ENCODE measurements around the gene SDK1.
"Not testable (repeated sequence)": the region's sequence is repeated elsewhere in the genome, so short reads cannot be mapped to it uniquely, and the experiment has no call there.

SDK1 gene

DNA sequence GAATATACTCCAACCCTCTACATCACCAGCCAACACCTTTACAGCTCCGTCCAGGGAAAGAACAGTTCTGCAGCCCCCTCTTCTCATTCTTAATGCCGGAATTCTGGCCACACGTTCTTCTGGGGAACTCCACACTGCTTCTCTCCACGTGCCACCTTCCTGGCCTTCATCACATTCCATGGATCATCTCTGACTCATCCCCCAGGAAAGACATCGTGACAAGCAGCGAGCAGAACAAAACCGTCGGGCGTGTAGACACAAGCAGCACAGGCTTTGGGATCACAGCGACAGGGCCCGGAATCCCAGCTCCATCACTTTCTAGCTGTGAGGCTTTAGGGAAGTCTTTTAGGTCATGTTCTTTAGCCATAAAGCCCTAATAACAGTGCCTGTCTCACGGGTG is 790.7 kb downstream of the SDK1 start:
- no peaks in the 10 kb centered on the region for H3K27me3 ChIP-seq (replicated peaks; ENCODE audit: control insufficient read depth, insufficient read depth, low read length, poor library complexity, severe bottlenecking)
- H3K36me3 ChIP-seq (ENCODE audit: control insufficient read depth, insufficient read depth, low read length), result no peaks in the 10 kb centered on the region
- no peak overlapping the region for H3K4me3 ChIP-seq (ENCODE audit: insufficient read depth, low read depth, low read length, poor library complexity, severe bottlenecking)
- no peaks in the 10 kb centered on the region for H3K4me1 ChIP-seq (ENCODE audit: control insufficient read depth, insufficient read depth, low read length, poor library complexity, severe bottlenecking)
- no peak overlapping the region for H3K27ac ChIP-seq (ENCODE audit: insufficient read depth, low read length, poor library complexity, severe bottlenecking)
- H3K9me3 ChIP-seq (ENCODE audit: control insufficient read depth, low read length), result no peaks in the 10 kb centered on the region
- no peak for DNase-seq

DNA sequence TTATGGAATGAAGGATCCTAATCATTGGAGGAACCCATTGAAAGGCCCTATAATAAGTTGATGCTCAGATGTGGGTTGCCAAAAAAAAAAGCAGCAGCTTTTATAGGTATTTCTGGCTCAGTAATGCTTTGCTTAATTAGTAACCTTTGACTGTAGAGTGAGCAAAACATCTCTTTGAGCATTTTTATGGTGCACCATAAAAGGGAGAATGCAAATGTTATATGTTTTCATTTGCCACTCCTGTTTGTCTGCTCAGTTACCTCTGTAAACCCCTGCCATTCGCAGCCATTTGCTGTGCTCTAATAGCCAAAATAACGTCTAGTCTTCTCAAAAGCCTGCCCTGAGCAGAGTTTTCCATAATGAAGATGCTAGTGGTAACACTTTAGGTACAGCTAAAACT is 792.0 kb downstream of the SDK1 start:
- no peak for DNase-seq
- H3K36me3 ChIP-seq (ENCODE audit: control insufficient read depth, insufficient read depth, low read length), result no peaks in the 10 kb centered on the region
- H3K4me3 ChIP-seq (ENCODE audit: insufficient read depth, low read depth, low read length, poor library complexity, severe bottlenecking), result no peak overlapping the region
- H3K4me1 ChIP-seq (ENCODE audit: control insufficient read depth, insufficient read depth, low read length, poor library complexity, severe bottlenecking), result no peaks in the 10 kb centered on the region
- no peak overlapping the region for H3K27ac ChIP-seq (ENCODE audit: insufficient read depth, low read length, poor library complexity, severe bottlenecking)
- no peaks in the 10 kb centered on the region for H3K27me3 ChIP-seq (replicated peaks; ENCODE audit: control insufficient read depth, insufficient read depth, low read length, poor library complexity, severe bottlenecking)
- H3K9me3 ChIP-seq (ENCODE audit: control insufficient read depth, low read length), result no peaks in the 10 kb centered on the region

GRCh38 chr7:4093483-4093882 is 792.4 kb downstream of the SDK1 start:
- no peaks in the 10 kb centered on the region for H3K36me3 ChIP-seq (ENCODE audit: control insufficient read depth, insufficient read depth, low read length)
- no peak for DNase-seq
- H3K4me3 ChIP-seq (ENCODE audit: insufficient read depth, low read depth, low read length, poor library complexity, severe bottlenecking), result no peak overlapping the region
- H3K4me1 ChIP-seq (ENCODE audit: control insufficient read depth, insufficient read depth, low read length, poor library complexity, severe bottlenecking), result no peaks in the 10 kb centered on the region
- no peaks in the 10 kb centered on the region for H3K27me3 ChIP-seq (replicated peaks; ENCODE audit: control insufficient read depth, insufficient read depth, low read length, poor library complexity, severe bottlenecking)
- H3K9me3 ChIP-seq (ENCODE audit: control insufficient read depth, low read length), result no peaks in the 10 kb centered on the region
- H3K27ac ChIP-seq (ENCODE audit: insufficient read depth, low read length, poor library complexity, severe bottlenecking), result no peak overlapping the region

DNA sequence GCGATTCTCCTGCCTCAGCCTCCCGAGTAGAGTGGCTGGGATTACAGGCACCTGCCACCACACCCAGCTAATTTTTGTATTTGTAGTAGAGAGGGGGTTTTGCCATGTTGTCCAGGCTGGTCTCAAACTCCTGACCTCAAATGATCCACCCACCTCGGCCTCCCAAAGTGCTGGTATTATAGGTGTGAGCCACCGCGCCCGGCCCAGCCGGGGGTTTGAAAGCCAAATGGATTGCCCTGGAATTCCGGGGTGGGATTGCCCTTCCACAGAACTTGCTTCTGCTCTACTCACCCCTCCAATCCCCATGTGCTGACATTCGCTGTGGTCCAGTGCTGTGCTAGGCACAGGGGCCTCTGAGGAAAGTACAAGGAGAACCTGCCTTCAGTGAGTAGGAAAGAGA is 793.1 kb downstream of the SDK1 start:
- H3K27ac ChIP-seq (ENCODE audit: insufficient read depth, low read length, poor library complexity, severe bottlenecking); H3K9me3 ChIP-seq (ENCODE audit: control insufficient read depth, low read length); DNase-seq; H3K4me1 ChIP-seq (ENCODE audit: control insufficient read depth, insufficient read depth, low read length, poor library complexity, severe bottlenecking); H3K4me3 ChIP-seq (ENCODE audit: insufficient read depth, low read depth, low read length, poor library complexity, severe bottlenecking); H3K27me3 ChIP-seq (replicated peaks; ENCODE audit: control insufficient read depth, insufficient read depth, low read length, poor library complexity, severe bottlenecking); H3K36me3 ChIP-seq (ENCODE audit: control insufficient read depth, insufficient read depth, low read length): not testable (repeated sequence)

GRCh38 chr7:4097001-4097609 is 796.1 kb downstream of the SDK1 start:
- H3K36me3 ChIP-seq (ENCODE audit: control insufficient read depth, insufficient read depth, low read length), result no peaks in the 10 kb centered on the region
- DNase-seq, result no peak
- no peak overlapping the region for H3K27ac ChIP-seq (ENCODE audit: insufficient read depth, low read length, poor library complexity, severe bottlenecking)
- H3K4me1 ChIP-seq (ENCODE audit: control insufficient read depth, insufficient read depth, low read length, poor library complexity, severe bottlenecking), result no peaks in the 10 kb centered on the region
- H3K9me3 ChIP-seq (ENCODE audit: control insufficient read depth, low read length), result no peaks in the 10 kb centered on the region
- no peak overlapping the region for H3K4me3 ChIP-seq (ENCODE audit: insufficient read depth, low read depth, low read length, poor library complexity, severe bottlenecking)
- no peaks in the 10 kb centered on the region for H3K27me3 ChIP-seq (replicated peaks; ENCODE audit: control insufficient read depth, insufficient read depth, low read length, poor library complexity, severe bottlenecking)

DNA sequence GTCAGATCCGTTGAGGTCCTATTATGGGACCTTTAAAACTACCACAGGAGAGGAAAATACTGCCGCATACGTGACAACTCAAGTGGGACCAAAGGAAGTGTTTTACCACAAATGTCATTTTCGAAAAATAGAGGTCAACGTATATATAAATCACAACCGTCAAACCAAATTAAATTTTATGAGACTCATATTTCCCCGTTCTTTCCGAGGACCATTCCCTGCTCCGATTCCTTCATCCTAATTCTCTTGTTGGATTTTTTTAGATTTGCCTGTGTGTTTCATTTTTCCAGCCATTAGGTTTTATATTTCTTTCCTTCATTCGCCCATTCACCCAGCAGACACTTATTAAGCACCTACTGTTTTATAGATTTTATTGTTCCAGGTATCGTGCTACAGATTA is 797.1 kb downstream of the SDK1 start:
- Histone ChIP-seq H3K9me3 (ENCODE audit: control insufficient read depth, low read length) (no peaks in the 10 kb centered on the region), H3K27ac (ENCODE audit: insufficient read depth, low read length, poor library complexity, severe bottlenecking) (no peak overlapping the region), H3K4me1 (ENCODE audit: control insufficient read depth, insufficient read depth, low read length, poor library complexity, severe bottlenecking) (no peaks in the 10 kb centered on the region), H3K27me3 (replicated peaks; ENCODE audit: control insufficient read depth, insufficient read depth, low read length, poor library complexity, severe bottlenecking) (no peaks in the 10 kb centered on the region), H3K36me3 (ENCODE audit: control insufficient read depth, insufficient read depth, low read length) (no peaks in the 10 kb centered on the region), H3K4me3 (ENCODE audit: insufficient read depth, low read depth, low read length, poor library complexity, severe bottlenecking) (no peak overlapping the region)
- no peak for DNase-seq

- Histone ChIP-seq H3K36me3 (ENCODE audit: control insufficient read depth, insufficient read depth, low read length) (no peaks in the 10 kb centered on the region), H3K9me3 (ENCODE audit: control insufficient read depth, low read length) (no peaks in the 10 kb centered on the region), H3K4me1 (ENCODE audit: control insufficient read depth, insufficient read depth, low read length, poor library complexity, severe bottlenecking) (no peaks in the 10 kb centered on the region), H3K4me3 (ENCODE audit: insufficient read depth, low read depth, low read length, poor library complexity, severe bottlenecking) (no peak overlapping the region), H3K27ac (ENCODE audit: insufficient read depth, low read length, poor library complexity, severe bottlenecking) (no peak overlapping the region), H3K27me3 (replicated peaks; ENCODE audit: control insufficient read depth, insufficient read depth, low read length, poor library complexity, severe bottlenecking) (no peaks in the 10 kb centered on the region)
- DNase-seq, result no peak
Observed at GRCh38 chr7:4099651-4100050, 798.6 kb downstream of the SDK1 start.

DNA sequence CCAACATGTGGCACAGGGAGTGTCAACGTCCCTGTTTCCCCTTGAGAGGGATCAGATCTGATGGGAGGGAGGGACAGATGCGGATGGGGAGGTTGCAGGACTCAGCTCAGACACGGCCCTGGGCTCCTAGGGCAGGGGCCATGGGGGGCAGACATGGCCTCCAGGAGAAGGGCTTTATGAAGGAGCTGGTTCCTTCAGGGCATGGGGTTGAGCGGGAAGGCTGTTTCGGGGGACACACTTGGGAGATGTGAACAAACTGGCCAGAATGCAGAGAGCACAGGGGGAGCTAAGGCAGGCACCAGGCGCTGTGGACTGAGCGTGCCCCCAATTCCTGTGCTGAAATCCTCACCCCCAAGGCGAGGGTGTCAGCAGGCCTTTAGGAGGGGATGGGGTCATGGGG is 799.1 kb downstream of the SDK1 start:
- no peak overlapping the region for H3K27ac ChIP-seq (ENCODE audit: insufficient read depth, low read length, poor library complexity, severe bottlenecking)
- no peaks in the 10 kb centered on the region for H3K4me1 ChIP-seq (ENCODE audit: control insufficient read depth, insufficient read depth, low read length, poor library complexity, severe bottlenecking)
- no peaks in the 10 kb centered on the region for H3K36me3 ChIP-seq (ENCODE audit: control insufficient read depth, insufficient read depth, low read length)
- no peaks in the 10 kb centered on the region for H3K9me3 ChIP-seq (ENCODE audit: control insufficient read depth, low read length)
- no peak overlapping the region for H3K4me3 ChIP-seq (ENCODE audit: insufficient read depth, low read depth, low read length, poor library complexity, severe bottlenecking)
- DNase-seq, result no peak
- no peaks in the 10 kb centered on the region for H3K27me3 ChIP-seq (replicated peaks; ENCODE audit: control insufficient read depth, insufficient read depth, low read length, poor library complexity, severe bottlenecking)

GRCh38 chr7:4100691-4101090 is 799.6 kb downstream of the SDK1 start:
- no peaks in the 10 kb centered on the region for H3K27me3 ChIP-seq (replicated peaks; ENCODE audit: control insufficient read depth, insufficient read depth, low read length, poor library complexity, severe bottlenecking)
- H3K27ac ChIP-seq (ENCODE audit: insufficient read depth, low read length, poor library complexity, severe bottlenecking), result no peak overlapping the region
- no peaks in the 10 kb centered on the region for H3K9me3 ChIP-seq (ENCODE audit: control insufficient read depth, low read length)
- no peak overlapping the region for H3K4me3 ChIP-seq (ENCODE audit: insufficient read depth, low read depth, low read length, poor library complexity, severe bottlenecking)
- no peaks in the 10 kb centered on the region for H3K4me1 ChIP-seq (ENCODE audit: control insufficient read depth, insufficient read depth, low read length, poor library complexity, severe bottlenecking)
- no peaks in the 10 kb centered on the region for H3K36me3 ChIP-seq (ENCODE audit: control insufficient read depth, insufficient read depth, low read length)
- DNase-seq, result no peak

DNA sequence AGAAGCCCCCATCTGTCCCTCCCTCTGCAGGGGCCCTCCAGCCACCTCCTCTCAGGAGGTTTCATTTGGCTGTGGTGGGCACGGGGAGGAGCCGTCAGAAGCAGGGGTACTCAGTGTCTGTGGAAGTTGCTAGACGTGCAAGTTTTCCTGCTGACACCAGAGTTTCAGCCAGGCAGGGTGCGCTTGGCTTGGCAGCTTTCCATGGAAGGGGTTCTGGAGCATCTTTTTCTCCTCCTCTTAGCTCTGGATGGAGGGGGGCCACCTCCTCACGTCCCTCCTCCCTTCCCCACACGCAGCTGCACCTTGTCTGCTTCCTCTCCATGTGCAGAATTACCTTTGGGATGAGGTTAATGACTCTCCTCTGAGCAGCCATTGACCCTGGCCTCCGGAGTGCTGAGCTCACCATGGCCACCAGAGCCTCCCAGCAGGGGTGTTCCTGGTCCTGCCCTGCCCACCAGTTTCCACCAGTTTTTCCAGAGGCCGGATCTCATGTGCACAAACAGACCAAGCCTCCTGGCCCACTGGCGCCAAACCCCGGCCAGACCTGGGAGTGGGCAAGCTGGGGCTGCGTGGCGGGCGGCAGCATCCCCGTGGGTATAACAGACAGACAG is 801.3 kb downstream of the SDK1 start:
- no peaks in the 10 kb centered on the region for H3K9me3 ChIP-seq (ENCODE audit: control insufficient read depth, low read length)
- no peaks in the 10 kb centered on the region for H3K36me3 ChIP-seq (ENCODE audit: control insufficient read depth, insufficient read depth, low read length)
- no peaks in the 10 kb centered on the region for H3K27me3 ChIP-seq (replicated peaks; ENCODE audit: control insufficient read depth, insufficient read depth, low read length, poor library complexity, severe bottlenecking)
- no peak overlapping the region for H3K4me3 ChIP-seq (ENCODE audit: insufficient read depth, low read depth, low read length, poor library complexity, severe bottlenecking)
- H3K27ac ChIP-seq (ENCODE audit: insufficient read depth, low read length, poor library complexity, severe bottlenecking), result no peak overlapping the region
- H3K4me1 ChIP-seq (ENCODE audit: control insufficient read depth, insufficient read depth, low read length, poor library complexity, severe bottlenecking), result no peaks in the 10 kb centered on the region
- DNase-seq, result no peak

Data from effector memory CD4-positive, alpha-beta T cell (primary cell).